Medulla oblongata (tissue), 1 donor: Measurements from ENCODE around the gene SLC30A9.

ENCODE experiments used
- DNase-seq: peaks from one replicate; pipeline ENCODE4 v3.0.0-alpha.2; 2015; ENCODE audit errors: extremely low spot score

SLC30A9 gene

GRCh38 chr4:42136371-42136770, 146.0 kb downstream of the SLC30A9 start:
- no peak for DNase-seq
